HFF-Myc (cell line): ENCODE results near the gene EDRF1.
"Not testable (repeated sequence)": the region's sequence is repeated elsewhere in the genome, so short reads cannot be mapped to it uniquely, and the experiment has no call there.

Experiments
- DNase-seq: peaks from one replicate; pipeline ENCODE4 v3.0.0-alpha.2; 2011; ENCODE audit warnings: low read depth; ENCODE audit errors: extremely low read depth
- H3K4me3 ChIP-seq: replicated peaks from 2 replicates; pipeline ENCODE4 v1.5.1; 2011; ENCODE audit warnings: low read depth, mild to moderate bottlenecking, control low read depth, low read length
- TF ChIP-seq, protein P1 (sequence below): IDR thresholded peaks from 2 replicates; pipeline ENCODE4 v1.5.1; 2012; ENCODE audit warnings: mild to moderate bottlenecking, low read depth, low read length, control low read depth; ENCODE audit errors: missing control alignments

EDRF1 gene

DNA sequence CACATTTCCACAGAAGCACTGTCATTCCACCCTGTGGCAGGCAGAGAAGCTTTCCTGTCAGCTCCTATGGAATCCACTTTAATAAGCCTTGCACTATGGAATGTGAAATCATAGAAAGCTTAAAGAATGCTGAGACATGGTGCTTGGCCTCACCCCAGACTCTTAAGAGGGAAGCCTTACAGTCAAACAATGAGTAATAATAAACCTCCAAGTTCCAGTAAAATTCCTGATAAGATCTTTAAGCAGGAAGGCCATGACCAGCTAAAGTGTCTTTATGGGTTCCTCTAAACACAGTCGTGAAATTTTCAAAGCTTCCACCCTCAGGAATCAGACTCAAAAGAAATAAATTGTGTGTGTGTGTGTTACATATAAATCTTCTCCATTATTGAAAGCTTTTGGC lies 24.6 kb upstream of the EDRF1 start:
- H3K4me3 ChIP-seq: no peak overlapping the region
- TF ChIP-seq, protein P1, sequence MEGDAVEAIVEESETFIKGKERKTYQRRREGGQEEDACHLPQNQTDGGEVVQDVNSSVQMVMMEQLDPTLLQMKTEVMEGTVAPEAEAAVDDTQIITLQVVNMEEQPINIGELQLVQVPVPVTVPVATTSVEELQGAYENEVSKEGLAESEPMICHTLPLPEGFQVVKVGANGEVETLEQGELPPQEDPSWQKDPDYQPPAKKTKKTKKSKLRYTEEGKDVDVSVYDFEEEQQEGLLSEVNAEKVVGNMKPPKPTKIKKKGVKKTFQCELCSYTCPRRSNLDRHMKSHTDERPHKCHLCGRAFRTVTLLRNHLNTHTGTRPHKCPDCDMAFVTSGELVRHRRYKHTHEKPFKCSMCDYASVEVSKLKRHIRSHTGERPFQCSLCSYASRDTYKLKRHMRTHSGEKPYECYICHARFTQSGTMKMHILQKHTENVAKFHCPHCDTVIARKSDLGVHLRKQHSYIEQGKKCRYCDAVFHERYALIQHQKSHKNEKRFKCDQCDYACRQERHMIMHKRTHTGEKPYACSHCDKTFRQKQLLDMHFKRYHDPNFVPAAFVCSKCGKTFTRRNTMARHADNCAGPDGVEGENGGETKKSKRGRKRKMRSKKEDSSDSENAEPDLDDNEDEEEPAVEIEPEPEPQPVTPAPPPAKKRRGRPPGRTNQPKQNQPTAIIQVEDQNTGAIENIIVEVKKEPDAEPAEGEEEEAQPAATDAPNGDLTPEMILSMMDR: no peak
- DNase-seq: no peak

DNA sequence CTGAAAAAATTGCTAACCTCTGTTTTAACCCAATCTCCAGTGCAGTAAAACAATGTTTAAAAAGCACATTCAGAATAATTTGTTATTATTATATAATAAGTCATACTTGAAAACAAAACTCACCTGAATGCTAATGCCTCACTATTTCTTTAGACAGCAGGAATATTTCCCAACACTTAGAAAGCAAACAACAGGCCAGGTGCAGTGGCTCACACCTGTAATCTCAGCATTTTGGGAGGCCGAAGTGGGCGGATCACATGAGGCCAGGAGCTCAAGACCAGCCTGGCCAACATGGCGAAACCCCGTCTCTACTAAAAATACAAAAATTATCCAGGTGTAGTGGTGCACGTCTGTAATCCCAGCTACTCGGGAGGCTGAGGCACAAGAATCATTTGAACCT lies 22.6 kb upstream of the EDRF1 start:
- not testable (repeated sequence) for DNase-seq, H3K4me3 ChIP-seq

DNA sequence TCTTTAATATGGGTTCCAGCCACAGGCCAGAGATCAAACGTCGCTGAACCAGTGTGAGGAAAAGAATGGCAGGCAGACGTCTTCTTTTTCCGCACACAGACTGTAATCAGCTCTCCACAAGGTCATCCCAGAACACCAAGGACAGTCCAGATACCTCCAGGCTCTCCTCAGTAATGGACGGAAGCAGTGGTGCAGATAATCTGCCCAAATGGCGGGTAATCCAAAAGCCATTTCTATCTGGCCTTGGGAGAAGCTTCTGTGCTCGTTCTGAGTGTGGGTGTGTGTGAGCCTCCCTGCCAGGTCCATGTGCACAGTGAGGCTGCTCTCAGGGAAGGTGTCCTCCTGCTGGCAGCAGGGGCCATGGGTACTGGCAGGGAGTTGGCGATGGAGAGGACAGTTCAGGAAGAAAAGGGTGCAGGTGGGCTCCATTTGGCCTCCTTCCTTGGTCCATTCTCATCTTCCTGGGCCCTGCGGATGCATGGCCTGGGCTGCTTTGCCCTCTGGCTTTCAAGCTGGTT lies 21.0 kb upstream of the EDRF1 start:
- TF ChIP-seq, protein P1: no peak
- H3K4me3 ChIP-seq: no peak overlapping the region
- DNase-seq: no peak

DNA sequence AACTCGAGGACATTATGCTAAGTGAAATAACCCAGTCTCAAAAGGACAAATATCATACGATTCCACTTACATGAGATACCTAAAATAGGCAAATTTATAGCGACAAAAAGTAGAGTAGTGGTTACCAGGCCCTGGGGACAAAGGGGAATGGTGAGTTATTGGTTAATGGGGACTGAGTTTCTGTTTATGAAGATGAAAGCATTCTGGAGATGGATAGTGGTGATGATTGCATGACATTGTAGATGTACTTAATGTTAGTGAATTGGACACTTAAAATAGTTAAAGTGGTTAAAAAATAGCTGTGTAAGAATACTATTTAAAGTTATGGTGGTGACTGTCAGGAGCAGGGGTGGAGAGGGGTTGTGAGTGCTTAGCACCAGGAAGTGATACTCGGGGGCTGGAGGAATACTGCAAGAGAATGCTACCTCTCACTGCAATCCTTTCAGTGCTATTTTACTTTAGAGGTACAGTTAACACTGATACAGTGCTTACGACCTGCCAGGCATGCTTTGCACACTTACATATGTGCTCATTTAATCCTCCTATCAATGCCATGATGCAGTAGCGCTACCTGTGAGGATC lies 19.9 kb upstream of the EDRF1 start:
- no peak overlapping the region for H3K4me3 ChIP-seq
- TF ChIP-seq, protein P1: no peak
- DNase-seq: no peak

DNA sequence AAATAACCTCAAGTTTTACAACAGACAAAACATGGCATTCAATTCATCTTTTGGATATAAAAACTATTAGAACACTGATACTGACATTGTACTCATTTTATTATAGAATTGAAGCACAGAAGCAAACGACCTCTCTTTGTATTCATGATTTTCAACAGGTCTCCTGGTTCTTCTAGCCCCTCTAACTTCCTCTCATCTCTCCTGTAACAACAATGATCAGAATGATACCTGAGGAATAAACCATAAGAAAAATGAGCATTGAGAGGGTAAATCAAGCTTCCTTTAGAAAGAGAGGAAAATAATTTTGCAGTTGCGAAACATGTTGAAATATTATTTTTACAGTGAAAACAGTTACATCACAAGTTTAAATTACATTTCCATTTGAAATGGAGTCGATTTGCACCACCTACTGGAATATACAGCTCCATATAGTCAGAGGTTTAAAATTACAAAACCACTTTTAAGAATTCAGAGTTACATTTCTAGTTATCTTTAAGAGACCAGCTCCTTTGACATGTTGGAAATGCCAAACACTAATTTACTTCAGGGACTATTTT lies 19.1 kb upstream of the EDRF1 start:
- DNase-seq: no peak
- no peak overlapping the region for H3K4me3 ChIP-seq

DNA sequence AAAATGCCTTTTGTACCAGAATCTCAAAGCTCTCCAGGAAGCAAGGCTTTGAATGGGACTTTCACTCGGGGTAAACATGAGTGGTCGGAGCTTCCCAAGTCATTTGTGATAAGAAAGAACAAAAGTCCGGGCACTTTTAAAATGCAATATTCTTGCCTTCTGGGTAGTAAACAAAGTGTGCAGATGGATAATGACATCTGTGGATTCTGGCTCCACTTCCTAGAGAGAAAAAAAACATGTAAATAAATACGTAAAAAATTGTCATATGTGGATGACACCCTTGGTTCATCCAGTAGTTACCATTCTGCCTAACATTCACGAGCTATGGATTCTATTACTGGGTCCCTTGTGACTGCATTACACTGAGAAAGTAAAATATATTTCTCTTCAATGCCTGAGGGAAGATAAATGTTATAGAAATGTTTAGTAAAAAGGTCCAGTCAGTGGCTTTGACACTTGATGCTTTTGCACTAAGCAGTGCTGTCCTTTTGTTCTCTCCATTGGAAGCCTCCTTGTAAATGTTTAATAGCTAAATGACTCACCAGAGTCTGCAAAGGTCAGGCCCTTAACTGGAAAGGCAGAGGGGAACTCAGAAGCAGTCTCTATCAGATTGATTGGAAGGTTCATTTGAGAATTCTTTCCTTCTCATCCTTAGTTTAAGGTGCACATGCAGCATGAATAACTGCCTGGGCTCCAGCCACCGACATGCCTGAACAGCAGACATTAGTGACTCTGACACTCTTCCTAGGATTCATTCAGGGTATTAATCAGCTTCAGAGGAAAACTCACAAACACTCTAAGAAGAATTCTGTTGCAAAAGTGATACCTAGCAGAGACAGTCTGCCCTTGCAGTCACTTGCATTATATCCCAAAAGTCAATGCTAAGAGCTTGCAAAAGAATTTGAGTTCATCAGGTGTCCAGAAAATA lies 11.7 kb upstream of the EDRF1 start:
- H3K4me3 ChIP-seq: no peak overlapping the region
- TF ChIP-seq, protein P1: no peak
- DNase-seq: no peak

More for the DNA sequence above, 19.1 kb upstream of the EDRF1 start:
- TF ChIP-seq, protein P1: peak; percentile 6

DNA sequence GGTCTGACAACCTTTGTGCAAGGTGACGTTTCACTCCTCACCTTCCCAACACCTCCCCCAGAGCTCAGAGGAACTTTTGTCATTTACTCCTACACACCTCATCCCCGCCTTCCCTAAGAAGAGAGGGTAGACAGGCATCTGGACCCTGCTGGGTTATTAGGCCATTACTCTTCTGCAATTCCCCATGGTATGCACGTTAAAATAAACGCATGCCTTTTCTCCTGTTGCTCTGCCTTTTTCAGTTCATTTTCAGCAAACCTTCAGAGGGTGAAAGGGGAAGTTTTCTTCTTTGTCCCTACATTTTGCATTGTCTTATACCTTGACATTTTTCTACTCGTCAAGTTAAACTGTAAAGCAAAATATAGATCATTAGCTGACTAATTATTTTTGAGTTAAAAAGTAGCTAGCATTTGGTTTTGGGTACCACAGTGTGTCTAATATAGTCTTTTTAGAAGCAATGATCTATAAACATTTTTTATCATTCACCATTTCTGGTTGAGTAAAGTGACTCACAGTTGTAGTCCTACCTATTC lies 10.5 kb upstream of the EDRF1 start:
- DNase-seq: no peak
- TF ChIP-seq, protein P1: no peak
- H3K4me3 ChIP-seq: no peak overlapping the region
